ENCODE data around the gene UBE2V1.

DNA sequence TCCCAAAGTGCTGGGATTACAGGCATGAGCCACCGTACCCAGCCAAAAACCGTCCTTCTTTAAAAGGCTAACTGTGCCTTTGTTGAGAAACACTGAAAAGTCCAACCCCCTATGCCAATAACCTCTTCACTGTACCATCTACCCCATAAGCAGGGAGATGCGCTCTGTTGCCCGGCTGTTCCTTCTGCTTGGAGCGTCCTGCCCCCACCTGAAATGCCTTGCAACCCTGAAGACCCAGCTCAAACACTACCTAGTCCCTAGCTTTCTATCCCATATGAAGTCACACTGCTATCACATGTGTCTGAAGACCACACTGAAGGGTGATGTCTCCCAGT is 27.8 kb downstream of the UBE2V1 start:
- TF ChIP-seq GATA3 (IDR thresholded peaks at IDR 0.05; ENCODE audit: low read depth, low read length), result no peak
- no peak for TF ChIP-seq GATA2 (IDR thresholded peaks at IDR 0.05; ENCODE audit: low read depth, low read length)

Measured in SH-SY5Y (cell line).